Hematopoietic multipotent progenitor cell treated with erythropoietin and hydrocortisone succinate and interleukin-3 and kit ligand, for 17 days (in vitro differentiated cells): ENCODE data around the gene C6orf118.

Experiments used
- DNase-seq: peaks from one replicate; pipeline ENCODE4 v3.0.0-alpha.2; 2015; ENCODE audit warnings: low spot score

C6orf118 gene

DNA sequence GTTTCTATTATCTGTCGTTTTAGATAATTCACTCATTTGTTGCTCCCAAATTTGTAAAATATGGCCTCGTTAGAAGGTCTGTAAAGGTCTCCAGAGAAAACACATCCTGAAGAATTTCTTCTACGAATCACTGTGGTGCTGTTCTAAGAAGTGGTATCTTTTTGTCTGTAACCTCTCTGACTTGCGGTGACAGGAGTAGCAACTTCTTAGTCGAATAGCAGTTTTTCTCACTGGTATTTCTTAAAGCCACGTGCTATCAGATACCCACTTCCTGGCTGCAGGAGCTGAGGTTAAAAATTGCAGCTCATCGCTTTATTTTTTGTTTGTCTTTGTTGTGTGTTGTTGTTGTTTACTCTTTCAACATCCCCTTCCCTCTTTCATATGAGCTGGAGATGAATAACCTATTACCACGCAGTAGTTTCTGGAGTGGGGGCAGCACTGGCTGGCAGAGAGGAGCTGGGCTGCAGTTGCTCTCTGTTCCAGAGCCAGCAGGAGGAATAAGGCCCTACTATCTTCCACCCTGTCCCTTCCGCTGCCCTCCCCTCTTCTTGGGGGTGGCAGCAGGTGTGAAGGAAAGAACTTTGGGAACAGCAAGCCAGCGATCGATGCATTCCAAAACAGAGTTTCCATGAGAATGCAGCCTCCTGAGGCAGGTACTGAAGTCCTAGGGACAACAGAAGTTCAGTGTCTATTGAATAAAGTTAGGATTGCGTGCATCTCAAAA is 64.7 kb downstream of the C6orf118 start:
- no peak for DNase-seq

DNA sequence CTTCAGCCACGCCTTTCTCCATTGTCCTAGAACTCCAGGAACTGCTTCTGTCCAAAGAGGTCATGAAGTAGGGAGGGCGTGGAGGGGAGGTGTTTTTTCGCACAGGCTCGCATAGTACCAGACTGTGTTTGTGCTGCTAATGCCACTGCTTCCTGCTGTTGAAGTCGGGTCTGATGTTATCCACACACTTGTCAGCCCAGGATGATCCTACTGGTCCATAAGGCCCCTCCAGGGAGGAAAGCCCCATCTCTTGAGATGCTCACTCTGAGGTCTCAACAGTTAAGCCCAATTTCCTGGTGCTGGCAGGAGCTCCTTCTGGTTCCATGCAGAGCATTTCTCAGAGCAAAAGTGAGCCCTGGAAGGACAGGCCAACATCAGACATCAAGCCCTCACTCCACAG is 65.6 kb downstream of the C6orf118 start:
- DNase-seq: no peak

DNA sequence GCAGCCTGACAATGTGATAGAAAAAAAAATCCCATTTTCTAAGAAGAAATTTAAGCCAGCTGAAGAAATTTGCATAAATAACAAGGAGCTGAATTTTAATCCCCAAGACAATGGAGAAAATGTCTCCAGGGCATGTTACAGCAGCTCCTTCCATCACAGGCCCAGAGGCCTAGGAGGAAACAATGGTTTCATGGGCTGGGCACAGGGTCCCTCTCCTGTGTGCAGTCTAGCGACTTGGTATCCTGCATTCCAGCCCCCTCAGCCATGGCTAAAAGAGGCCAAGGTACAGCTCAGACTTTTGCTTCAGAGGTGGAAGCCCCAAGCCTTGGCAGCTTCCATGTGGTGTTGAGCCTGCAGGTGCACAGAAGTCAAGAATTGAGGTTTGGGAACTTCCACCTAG is 73.1 kb downstream of the C6orf118 start:
- DNase-seq: no peak

DNA sequence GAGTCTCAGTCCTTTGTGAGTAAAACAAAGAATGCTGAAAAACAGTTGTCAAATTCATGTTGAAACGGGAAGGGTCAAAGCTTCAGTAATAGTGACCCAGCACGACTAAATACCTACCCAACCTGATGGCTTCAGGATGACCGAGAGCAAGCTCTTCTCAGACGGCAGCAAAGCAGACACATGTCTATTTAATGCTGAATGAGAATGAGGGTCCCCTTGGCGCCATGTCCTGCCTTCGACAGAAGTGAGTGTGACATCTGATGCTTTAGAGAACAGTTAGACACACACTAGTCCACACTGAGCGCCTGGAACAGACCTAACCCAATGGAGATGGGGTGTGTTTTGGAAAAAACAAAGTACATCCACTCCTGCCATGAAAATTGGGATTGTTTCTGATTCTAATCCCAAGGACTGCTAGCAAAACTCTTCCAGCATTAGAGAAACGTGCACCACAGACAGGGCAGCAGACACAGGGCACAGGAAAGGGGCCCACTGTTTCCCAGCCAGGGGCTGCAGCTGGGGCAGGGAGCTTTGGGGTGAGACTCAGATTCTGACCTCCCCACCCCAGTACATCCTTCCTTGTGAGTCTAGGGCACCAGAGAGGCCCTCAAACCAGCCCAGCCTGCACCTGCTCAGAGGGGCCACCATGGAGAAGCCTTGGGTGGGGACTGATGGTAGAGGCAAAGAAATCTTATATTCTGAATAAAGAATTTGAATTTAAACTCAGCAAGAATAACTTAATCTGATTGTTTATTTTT is 76.5 kb downstream of the C6orf118 start:
- no peak for DNase-seq

DNA sequence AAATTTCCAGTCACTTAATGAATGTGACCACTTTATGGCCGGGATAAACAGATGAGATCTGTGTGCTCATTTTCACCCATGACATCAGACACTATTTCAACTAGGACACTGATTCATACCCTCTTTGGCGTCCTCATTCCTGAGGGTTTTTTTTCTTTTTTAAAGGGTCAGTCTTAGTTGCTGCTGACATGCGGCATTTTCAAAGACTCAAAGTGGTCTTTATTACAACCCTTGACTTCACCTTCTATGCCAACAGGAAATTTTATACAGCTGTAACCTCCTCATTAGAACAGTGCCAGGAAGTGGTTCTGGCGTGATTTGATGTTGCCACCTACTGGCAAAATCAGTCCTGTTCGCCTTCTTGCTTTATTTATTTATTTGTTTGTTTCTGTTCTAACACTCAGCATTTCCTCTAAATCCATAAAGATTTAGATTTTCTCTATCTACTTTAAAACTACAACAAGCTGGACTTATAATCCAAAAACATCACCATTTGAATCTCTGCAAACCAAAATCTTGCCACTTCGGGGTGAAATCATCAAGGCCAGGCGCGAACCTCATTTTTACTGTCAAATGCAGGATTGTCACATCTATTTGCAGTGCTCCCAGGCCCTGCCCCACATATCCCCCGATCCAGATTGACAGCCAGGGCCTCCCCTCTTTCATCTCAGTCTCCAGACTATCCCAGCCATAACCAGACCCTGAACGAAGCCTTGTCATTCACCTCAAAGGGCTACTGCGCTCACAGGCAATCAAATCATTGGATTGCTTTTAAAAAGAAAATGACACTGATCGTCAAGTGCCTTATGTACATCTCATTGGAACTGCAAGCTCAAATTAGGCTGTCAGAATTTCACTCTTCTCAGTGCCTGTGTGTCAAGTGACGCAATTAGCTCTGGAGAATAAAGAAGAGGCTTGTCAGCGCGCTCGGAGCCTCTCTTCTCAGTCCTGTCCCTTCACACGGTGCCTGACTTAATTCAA is 77.5 kb downstream of the C6orf118 start:
- no peak for DNase-seq

DNA sequence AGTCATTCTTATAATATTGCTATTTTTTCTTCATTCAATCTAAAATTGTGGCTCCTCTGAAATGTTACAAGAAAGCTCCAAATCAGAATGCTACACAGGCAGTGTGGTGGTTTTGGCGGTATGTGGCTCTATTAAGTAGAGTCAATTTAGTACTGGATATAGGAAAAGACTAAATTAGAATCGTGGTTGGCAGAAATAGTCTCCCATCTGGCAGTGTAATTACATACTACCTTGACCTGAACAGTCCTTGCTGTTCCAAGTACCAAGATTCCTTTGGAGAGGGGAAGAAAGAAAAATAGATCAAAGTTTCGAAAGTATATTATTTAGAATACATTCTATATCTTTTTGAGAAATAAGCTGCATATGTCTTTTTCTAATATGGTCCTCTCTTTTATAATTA is 78.2 kb downstream of the C6orf118 start:
- DNase-seq: no peak
